SK-N-SH (cell line): ENCODE measurements around the gene CIP2A.

Experiments used
- CTCF ChIP-seq: fragments of 200-600 bp; sonication (generic); IDR thresholded peaks from 2 replicates; pipeline ENCODE4 v1.6.1; 2017; ENCODE audit warnings: antibody characterized with exemption, mild to moderate bottlenecking, moderate library complexity
- GATA2 ChIP-seq: sonication (generic); formaldehyde crosslinking; IDR thresholded peaks from 2 replicates; pipeline ENCODE4 v1.5.0; 2020; ENCODE audit warnings: mild to moderate bottlenecking, missing genetic modification reagents
- POLR2AphosphoS5 ChIP-seq: IDR thresholded peaks from 2 replicates; pipeline ENCODE4 v1.6.1; 2012; ENCODE audit warnings: low read depth, low read length
- RAD21 ChIP-seq: IDR thresholded peaks from 2 replicates; pipeline ENCODE4 v1.6.1; 2012; ENCODE audit warnings: mild to moderate bottlenecking, low read length
- RFX5 ChIP-seq: IDR thresholded peaks from 2 replicates; pipeline ENCODE4 v1.6.1; 2012; ENCODE audit warnings: mild to moderate bottlenecking, improper control_type of control experiment, low read length
- USF1 ChIP-seq: IDR thresholded peaks from 2 replicates; pipeline ENCODE4 v1.4.0; 2012; ENCODE audit warnings: low read depth, borderline replicate concordance
- TF ChIP-seq, protein P1 (sequence below): IDR thresholded peaks from 2 replicates; pipeline ENCODE4 v1.4.0; 2012; ENCODE audit warnings: low read depth

GRCh38 chr3:108548304-108548703 lies 40.9 kb downstream of the CIP2A start:
- TF ChIP-seq USF1: no peak
- TF ChIP-seq POLR2AphosphoS5: no peak
- TF ChIP-seq RAD21: no peak
- TF ChIP-seq CTCF: no peak
- no peak for TF ChIP-seq GATA2 (CRISPR knock-in tag)
- TF ChIP-seq, protein P1, sequence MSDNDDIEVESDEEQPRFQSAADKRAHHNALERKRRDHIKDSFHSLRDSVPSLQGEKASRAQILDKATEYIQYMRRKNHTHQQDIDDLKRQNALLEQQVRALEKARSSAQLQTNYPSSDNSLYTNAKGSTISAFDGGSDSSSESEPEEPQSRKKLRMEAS: no peak
- no peak for TF ChIP-seq RFX5
